RWPE2 (cell line): ENCODE results near the gene FOXP2.

Source experiments
- ATAC-seq: fragments of 200-7000 bp; cut with Tn5 transposase; 3 replicates; pipeline ENCODE4 v1.9.1; 2021; ENCODE audit warnings: low read depth
- DNase-seq: peaks from one replicate; pipeline ENCODE4 v3.0.0-alpha.2; 2020; ENCODE audit warnings: low spot score
- H3K27ac ChIP-seq: fragments of 450-650 bp; 2 replicates; pipeline ENCODE4 v1.5.1; 2017; ENCODE audit warnings: mild to moderate bottlenecking; ENCODE audit not compliant: poor library complexity, severe bottlenecking
- H3K27me3 ChIP-seq: fragments of 250-450 bp; sonication (Bioruptor Pico); 2 replicates; pipeline ENCODE4 v1.5.1; 2021; ENCODE audit warnings: mild to moderate bottlenecking, moderate library complexity; ENCODE audit not compliant: insufficient read depth, poor library complexity, severe bottlenecking
- H3K36me3 ChIP-seq: fragments of 250-450 bp; sonication (Bioruptor Pico); 2 replicates; pipeline ENCODE4 v1.5.1; 2020; ENCODE audit warnings: low read depth, mild to moderate bottlenecking, moderate library complexity
- H3K4me1 ChIP-seq: fragments of 250-450 bp; sonication (Bioruptor Pico); 2 replicates; pipeline ENCODE4 v1.5.1; 2021; ENCODE audit warnings: mild to moderate bottlenecking, moderate library complexity; ENCODE audit not compliant: insufficient read depth, poor library complexity, severe bottlenecking
- H3K4me3 ChIP-seq: fragments of 250-450 bp; sonication (Bioruptor Pico); 2 replicates; pipeline ENCODE4 v1.5.1; 2021; ENCODE audit warnings: mild to moderate bottlenecking, moderate library complexity; ENCODE audit not compliant: severe bottlenecking
- H3K9me3 ChIP-seq: fragments of 250-450 bp; sonication (Bioruptor Pico); 2 replicates; pipeline ENCODE4 v1.5.1; 2021; ENCODE audit warnings: mild to moderate bottlenecking, moderate library complexity; ENCODE audit not compliant: severe bottlenecking
- CTCF ChIP-seq: fragments of 450-650 bp; IDR thresholded peaks from one replicate; pipeline ENCODE4 v1.5.1; 2017; ENCODE audit warnings: mild to moderate bottlenecking, moderate library complexity; ENCODE audit not compliant: poor library complexity, severe bottlenecking

Gene FOXP2

GRCh38 chr7:114405427-114405826 lies 9.2 kb upstream of the FOXP2 start:
- peak; percentile 59 for TF ChIP-seq CTCF
- H3K36me3 ChIP-seq, result no peaks in the 10 kb centered on the region
- DNase-seq (no peak), ATAC-seq (no peak)
- H3K4me3 ChIP-seq, result no peak overlapping the region
- H3K9me3 ChIP-seq, result no peaks in the 10 kb centered on the region
- peaks cover 6% of the 10 kb centered on the region for H3K27me3 ChIP-seq
- no peaks in the 10 kb centered on the region for H3K4me1 ChIP-seq
- no peak overlapping the region for H3K27ac ChIP-seq

DNA sequence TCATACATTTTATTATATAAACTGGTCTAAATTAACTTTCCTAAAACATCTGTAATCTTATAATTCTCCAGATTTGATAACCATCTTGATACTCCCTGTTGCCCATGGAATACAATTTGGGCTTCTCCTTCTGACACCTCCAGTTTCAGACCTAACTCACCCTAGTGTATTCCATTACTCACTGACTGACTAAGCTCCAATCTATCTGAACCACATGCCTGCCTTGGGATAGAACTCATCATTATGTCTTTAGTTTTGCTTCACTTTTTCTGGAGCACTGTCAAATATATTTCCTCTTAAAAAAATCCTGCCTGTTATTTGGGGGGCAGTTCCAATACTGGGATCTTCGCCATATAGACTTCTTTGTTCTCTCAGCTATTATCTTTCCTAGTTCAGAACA lies 4.9 kb upstream of the FOXP2 start:
- Histone ChIP-seq H3K9me3 (no peaks in the 10 kb centered on the region), H3K27ac (no peak overlapping the region), H3K4me1 (no peaks in the 10 kb centered on the region), H3K4me3 (no peak overlapping the region), H3K36me3 (no peaks in the 10 kb centered on the region), H3K27me3 (peaks cover 21% of the 10 kb centered on the region)
- ATAC-seq (peak; percentile 58; the same call in 2 of the 3 replicates), DNase-seq (no peak)
- TF ChIP-seq CTCF, result no peak

GRCh38 chr7:114412548-114412947 lies 2.1 kb upstream of the FOXP2 start:
- no peak overlapping the region for H3K4me3 ChIP-seq
- H3K9me3 ChIP-seq, result no peaks in the 10 kb centered on the region
- no peak for TF ChIP-seq CTCF
- DNase-seq (no peak), ATAC-seq (no peak)
- peaks cover 39% of the 10 kb centered on the region for H3K27me3 ChIP-seq
- no peaks in the 10 kb centered on the region for H3K4me1 ChIP-seq
- H3K27ac ChIP-seq, result no peak overlapping the region
- no peaks in the 10 kb centered on the region for H3K36me3 ChIP-seq

DNA sequence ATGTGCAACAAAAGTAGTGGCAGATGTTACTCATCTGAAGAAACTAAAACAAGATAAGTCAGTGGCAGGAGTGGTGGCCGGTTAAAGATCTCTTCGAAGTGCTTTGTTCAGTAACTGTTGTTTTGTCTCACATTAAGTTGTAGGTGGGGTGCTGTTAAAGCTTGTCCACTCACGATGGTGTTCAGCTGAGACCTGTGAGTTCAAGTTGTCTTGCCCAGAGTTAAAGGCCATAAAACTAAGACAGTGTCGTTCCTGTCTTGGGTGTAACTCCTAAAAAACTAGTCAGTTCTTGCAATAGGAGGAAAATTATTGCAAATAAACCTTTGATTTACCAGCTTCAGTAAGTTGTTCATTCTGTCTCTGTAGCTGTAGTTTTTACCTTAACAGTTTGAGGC lies 857 bp upstream of the FOXP2 start:
- H3K4me1 ChIP-seq, result no peaks in the 10 kb centered on the region
- H3K9me3 ChIP-seq, result no peaks in the 10 kb centered on the region
- ATAC-seq, result no peak
- H3K4me3 ChIP-seq, result no peak overlapping the region
- no peaks in the 10 kb centered on the region for H3K36me3 ChIP-seq
- peaks cover 39% of the 10 kb centered on the region for H3K27me3 ChIP-seq
- H3K27ac ChIP-seq, result no peak overlapping the region
- DNase-seq, result no peak
- no peak for TF ChIP-seq CTCF

GRCh38 chr7:114415064-114415989 lies 712 bp downstream of the FOXP2 start:
- H3K27ac ChIP-seq, result no peak overlapping the region
- H3K27me3 ChIP-seq, result peaks cover 39% of the 10 kb centered on the region
- no peaks in the 10 kb centered on the region for H3K36me3 ChIP-seq
- no peak overlapping the region for H3K4me3 ChIP-seq
- no peak for ATAC-seq
- H3K9me3 ChIP-seq, result no peaks in the 10 kb centered on the region
- no peak for TF ChIP-seq CTCF
- DNase-seq, result no peak
- H3K4me1 ChIP-seq, result no peaks in the 10 kb centered on the region
